Kidney (tissue), 14 donors: ENCODE measurements around the gene PLEKHA3. TPM values are rescaled to one million over a fixed set of nuclear protein-coding genes. Genes with fewer than 3 reads are reported as not detected.

Experiments used
- DNase-seq, 5 donors: peaks; one replicate each; pipeline ENCODE4 v3.0.0-alpha.2; 2013 to 2020
- FAIRE-seq: peaks from 2 replicates; lab custom pipeline; 2012; peaks lifted over from hg19 to GRCh38; lab: Jason Lieb, UNC
- H3K27ac ChIP-seq, 2 donors: one replicate each; pipeline ENCODE4 v1.7.0; 2013; ENCODE audit warnings: low read depth in 2 of 2, low read length in 2 of 2, inconsistent platforms in 1 of 2
- H3K27me3 ChIP-seq: one replicate; pipeline ENCODE4 v1.7.1; 2013; ENCODE audit warnings: low read length, inconsistent platforms; ENCODE audit not compliant: control insufficient read depth, insufficient read depth
- H3K36me3 ChIP-seq, 3 donors: one replicate each; pipeline versions ENCODE4 v1.7.0 to v1.7.1; 2013; ENCODE audit warnings: low read length in 3 of 3, control low read depth in 1 of 3, inconsistent platforms in 1 of 3; ENCODE audit not compliant: insufficient read depth in 3 of 3, control insufficient read depth in 2 of 3
- H3K4me1 ChIP-seq, 3 donors: one replicate each; pipeline versions ENCODE4 v1.7.0 to v1.7.1; 2013; ENCODE audit warnings: low read length in 3 of 3, inconsistent platforms in 1 of 3, low read depth in 1 of 3; ENCODE audit not compliant: control insufficient read depth in 2 of 3, insufficient read depth in 2 of 3
- H3K4me3 ChIP-seq, 3 donors: one replicate each; pipeline versions ENCODE4 v1.7.0 to v1.8.1; 2013; ENCODE audit warnings: low read length in 3 of 3, control low read depth in 1 of 3, inconsistent platforms in 1 of 3
- H3K9ac ChIP-seq, 3 donors: one replicate each; pipeline versions ENCODE4 v1.7.0 to v1.7.1; 2013; ENCODE audit warnings: low read length in 3 of 3, control low read depth in 1 of 3, inconsistent platforms in 1 of 3
- H3K9me3 ChIP-seq, 3 donors: one replicate each; pipeline versions ENCODE4 v1.7.0 to v1.7.1; 2013; ENCODE audit warnings: low read length in 3 of 3, control low read depth in 1 of 3, inconsistent platforms in 1 of 3; ENCODE audit not compliant: control insufficient read depth in 2 of 3, insufficient read depth in 1 of 3
- intact Hi-C: fragments of 100-400 bp; cut with DNase I; formaldehyde crosslinking; loops from one replicate; pipeline ENCODE4 v1.11.1; 2022
- polyA plus RNA-seq: library from polyadenylated mRNA; stranded (reverse); fragments of 350-450 nt; fragmentation: Illumina TruSeq; extraction: RNeasy Lipid Tissue Mini Kit (QIAGEN cat#74804); gene quantifications from one replicate; pipeline ENCODE4 v1.2.3, GENCODE V29; 2014; ENCODE audit warnings: low read depth, low replicate concordance; ENCODE audit not compliant: insufficient read depth
- total RNA-seq: library from RNA; stranded (reverse); fragmentation: NEBNext Ultra II Directional; extraction: Animal tissue kit (Norgen Biotek cat#: 25700); gene quantifications from one replicate; pipeline ENCODE4 v1.2.1, GENCODE V29; 2021
- TF ChIP-seq, protein P1 (sequence below): IDR thresholded peaks from 3 replicates; pipeline ENCODE4 v1.5.1; 2012; ENCODE audit warnings: mild to moderate bottlenecking, moderate library complexity, borderline replicate concordance; ENCODE audit not compliant: insufficient read depth; ENCODE audit errors: extremely low read depth
- donor health status: control.
- donor health status: control.
- donor health status: control.
- donor health status: control.
- donor health status: control.
- donor health status: DM: yes; HTN: yes; CAD: no.
- donor health status: Normal renal cell carcinoma (clear cell type).

PLEKHA3 gene
- total and polyA plus RNA-seq, 2 donors from 2014 or later, result 9.4 to 34.2 TPM

DNA sequence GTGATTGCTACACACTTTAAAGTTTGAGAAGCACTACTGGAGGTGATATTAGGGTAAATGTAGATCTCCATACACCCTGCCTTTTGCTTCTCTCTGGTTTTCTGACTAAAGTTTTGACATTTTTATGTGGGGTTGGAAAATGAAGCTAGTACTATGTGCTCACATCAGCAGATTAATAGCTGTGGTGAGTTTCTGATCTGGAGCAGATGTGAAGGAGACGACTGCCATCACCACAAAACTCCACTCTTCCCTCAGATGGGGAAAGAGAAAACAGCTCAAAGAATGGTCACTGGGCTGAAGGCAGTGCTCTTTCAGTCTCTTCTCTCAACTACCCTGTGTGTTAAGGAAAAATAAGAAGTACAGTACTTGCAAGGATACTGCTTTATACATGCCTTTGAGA is 37.2 kb downstream of the PLEKHA3 start:
- no peak for FAIRE-seq
- intact Hi-C loops, result no loop called here
- H3K9ac ChIP-seq, result no peak overlapping the region

DNA sequence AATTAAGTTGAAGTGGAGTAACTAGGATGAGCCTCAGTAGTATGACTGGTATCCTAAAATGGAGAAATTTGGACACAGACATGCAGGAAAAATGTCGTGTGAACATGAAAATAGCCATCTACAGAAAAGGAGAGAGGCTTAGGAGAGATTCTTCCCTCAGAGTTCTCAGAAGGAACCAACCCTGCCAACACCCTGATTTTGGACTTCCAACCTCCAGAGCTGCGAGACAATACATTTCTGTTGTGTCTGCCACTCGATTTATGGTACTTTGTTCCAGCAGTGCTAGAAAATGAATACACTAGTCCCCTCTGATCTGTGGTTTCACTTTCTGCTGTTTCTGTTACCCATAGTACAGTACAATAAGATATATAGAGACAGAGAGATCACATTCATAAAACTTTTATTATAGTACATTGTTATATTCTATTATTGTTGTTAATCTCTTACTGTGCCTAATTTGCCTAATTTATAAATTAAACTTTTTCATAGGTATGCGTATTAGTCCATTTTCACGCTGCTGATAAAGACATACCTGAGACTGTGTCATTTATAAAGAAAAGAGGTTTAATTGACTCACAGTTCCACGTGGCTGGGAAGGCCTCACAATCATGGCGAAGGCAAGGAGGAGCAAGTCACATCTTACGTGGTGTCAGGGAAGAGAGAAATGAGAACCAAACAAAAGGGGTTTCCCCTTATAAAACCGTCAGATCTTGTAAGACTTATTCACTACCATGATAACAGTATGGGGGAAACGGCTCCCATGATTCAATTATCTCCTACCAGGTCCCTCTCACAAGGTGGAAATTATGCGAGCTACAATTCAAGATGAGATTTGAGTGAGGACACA is 41.3 kb downstream of the PLEKHA3 start:
- intact Hi-C loops, result no loop called here

More for the DNA sequence above, 37.2 kb downstream of the PLEKHA3 start:
- Histone ChIP-seq H3K27ac (no peak overlapping the region), H3K9me3 (no peaks in the 10 kb centered on the region), H3K4me3 (no peak overlapping the region), H3K4me1 (no peaks in the 10 kb centered on the region), H3K36me3 (peaks cover 0 to 4% (median 3%) of the 10 kb centered on the region in 3 donors), H3K27me3 (no peaks in the 10 kb centered on the region)
- no peak for DNase-seq
- TF ChIP-seq, protein P1, sequence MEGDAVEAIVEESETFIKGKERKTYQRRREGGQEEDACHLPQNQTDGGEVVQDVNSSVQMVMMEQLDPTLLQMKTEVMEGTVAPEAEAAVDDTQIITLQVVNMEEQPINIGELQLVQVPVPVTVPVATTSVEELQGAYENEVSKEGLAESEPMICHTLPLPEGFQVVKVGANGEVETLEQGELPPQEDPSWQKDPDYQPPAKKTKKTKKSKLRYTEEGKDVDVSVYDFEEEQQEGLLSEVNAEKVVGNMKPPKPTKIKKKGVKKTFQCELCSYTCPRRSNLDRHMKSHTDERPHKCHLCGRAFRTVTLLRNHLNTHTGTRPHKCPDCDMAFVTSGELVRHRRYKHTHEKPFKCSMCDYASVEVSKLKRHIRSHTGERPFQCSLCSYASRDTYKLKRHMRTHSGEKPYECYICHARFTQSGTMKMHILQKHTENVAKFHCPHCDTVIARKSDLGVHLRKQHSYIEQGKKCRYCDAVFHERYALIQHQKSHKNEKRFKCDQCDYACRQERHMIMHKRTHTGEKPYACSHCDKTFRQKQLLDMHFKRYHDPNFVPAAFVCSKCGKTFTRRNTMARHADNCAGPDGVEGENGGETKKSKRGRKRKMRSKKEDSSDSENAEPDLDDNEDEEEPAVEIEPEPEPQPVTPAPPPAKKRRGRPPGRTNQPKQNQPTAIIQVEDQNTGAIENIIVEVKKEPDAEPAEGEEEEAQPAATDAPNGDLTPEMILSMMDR, result no peak

DNA sequence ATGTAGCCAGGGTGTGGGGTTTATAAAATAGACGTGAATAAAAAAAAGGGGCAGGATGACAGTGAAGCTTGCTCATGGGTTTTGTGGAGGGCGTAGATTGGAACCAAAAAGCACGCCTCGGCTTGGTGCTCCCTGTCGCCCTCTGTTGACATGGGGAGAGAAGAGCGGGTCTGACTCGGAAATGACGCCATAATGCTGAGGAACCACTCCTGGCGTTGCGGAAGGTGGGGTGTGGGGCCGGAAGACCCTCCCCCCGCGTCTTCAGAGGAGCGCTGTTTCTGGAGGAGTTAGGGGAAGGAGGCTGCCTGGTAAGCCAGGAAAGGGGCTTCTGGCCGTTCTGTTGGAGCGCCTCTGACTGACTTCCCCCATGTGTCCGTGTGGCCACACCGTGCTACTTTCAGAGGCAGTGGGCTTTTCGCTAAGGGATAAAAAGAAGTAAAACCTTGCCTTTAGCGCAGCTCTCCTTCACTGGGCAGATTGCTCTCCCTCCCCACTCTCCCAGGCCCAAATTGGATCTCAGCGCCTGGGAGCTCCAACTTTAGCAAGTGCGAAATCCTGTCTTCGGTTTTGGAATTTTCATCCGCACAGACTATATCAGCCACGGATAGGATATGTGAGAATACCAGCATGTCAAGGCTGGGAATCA is 42.8 kb downstream of the PLEKHA3 start:
- H3K4me1 ChIP-seq, result peaks cover 0 to 4% (median 0%) of the 10 kb centered on the region in 3 donors
- DNase-seq (peak; percentile 88 to 96 (median 93)), FAIRE-seq (no peak)
- H3K4me3 ChIP-seq, result peak overlapping the region; percentile 74 to 90 (median 80)
- TF ChIP-seq, protein P1, result peak; percentile 64
- intact Hi-C loops, result no loop called here
- no peaks in the 10 kb centered on the region for H3K27me3 ChIP-seq
- peak overlapping the region in 1 of 2 donors; percentile 29 for H3K27ac ChIP-seq
- peaks cover 0 to 4% (median 3%) of the 10 kb centered on the region in 3 donors for H3K36me3 ChIP-seq
- H3K9ac ChIP-seq, result peak overlapping the region; percentile 45 to 67 (median 57)
- H3K9me3 ChIP-seq, result no peaks in the 10 kb centered on the region

More for the DNA sequence above, 41.3 kb downstream of the PLEKHA3 start:
- peaks cover 0 to 4% (median 0%) of the 10 kb centered on the region in 3 donors for H3K4me1 ChIP-seq
- H3K4me3 ChIP-seq, result no peak overlapping the region
- TF ChIP-seq, protein P1, result no peak
- peaks cover 0 to 4% (median 3%) of the 10 kb centered on the region in 3 donors for H3K36me3 ChIP-seq
- H3K9ac ChIP-seq, result no peak overlapping the region
- no peaks in the 10 kb centered on the region for H3K9me3 ChIP-seq
- no peak for FAIRE-seq
- no peak for DNase-seq
- H3K27ac ChIP-seq, result no peak overlapping the region
- H3K27me3 ChIP-seq, result no peaks in the 10 kb centered on the region
